Dermis blood vessel endothelial cell (primary cell): ENCODE results near the gene FAM89A. TPM values are rescaled to one million over a fixed set of nuclear protein-coding genes. Genes with fewer than 3 reads are reported as not detected.
"Not testable (repeated sequence)": the region's sequence is repeated elsewhere in the genome, so short reads cannot be mapped to it uniquely, and the experiment has no call there.

Source experiments
- DNase-seq: peaks from one replicate; pipeline ENCODE4 v3.0.0; 2010
- total RNA-seq: library from RNA; depleted of rRNA; stranded (reverse); fragments of >200 nt; gene quantifications from 2 replicates; pipeline ENCODE4 v1.2.3, GENCODE V29; 2014

The FAM89A gene
- total RNA-seq, 1 donor from 2014 or later = 44.2 TPM

DNA sequence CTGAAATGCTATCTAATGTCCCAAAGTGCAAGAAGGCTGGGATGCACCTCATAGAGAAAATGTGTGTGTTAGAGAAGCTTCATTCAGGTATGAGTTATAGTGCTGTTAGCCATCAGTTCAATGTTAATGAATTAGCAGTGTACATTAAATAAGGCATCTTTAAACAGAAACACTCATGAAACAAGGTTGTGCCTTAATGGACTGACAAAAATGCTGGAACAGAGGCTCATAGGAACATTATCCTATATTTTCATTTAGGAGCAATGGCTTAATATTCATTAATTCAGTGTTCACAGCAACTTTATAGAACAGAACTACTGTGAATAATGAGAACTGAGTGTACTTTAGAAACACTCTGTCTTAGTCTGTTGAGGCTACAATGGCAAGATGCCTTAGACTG is 15.2 kb upstream of the FAM89A start:
- no peak for DNase-seq

DNA sequence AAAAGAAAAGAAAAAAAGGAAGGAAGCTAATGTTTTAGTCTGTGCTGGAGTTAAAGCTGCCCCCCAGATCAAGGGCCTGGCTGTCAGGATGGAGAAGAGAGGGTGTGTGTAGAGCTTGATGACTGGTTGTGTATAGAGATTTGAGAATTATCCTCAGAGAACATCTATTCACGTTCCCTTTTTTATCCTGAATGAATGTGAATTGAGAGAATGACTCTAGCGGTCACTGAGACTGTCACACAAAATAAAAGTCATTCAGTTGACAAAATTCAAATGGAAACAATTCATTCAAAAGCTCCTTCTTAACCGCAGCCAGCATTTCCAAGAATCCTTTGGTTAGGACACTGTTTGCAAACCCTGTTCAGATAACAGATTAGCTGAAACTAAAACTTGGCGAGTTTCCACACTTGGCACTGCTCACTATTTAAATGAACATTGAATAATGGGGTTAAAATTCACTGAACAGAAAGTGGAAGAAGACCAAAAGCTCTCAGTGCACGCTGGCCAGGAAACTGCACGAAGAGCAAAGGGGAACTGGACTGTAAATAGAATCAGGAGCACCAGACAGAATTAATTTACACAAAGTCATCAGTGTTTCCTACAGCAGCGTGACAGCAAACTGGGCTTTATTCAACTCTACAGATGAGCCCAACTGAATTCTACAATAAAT is 13.6 kb upstream of the FAM89A start:
- DNase-seq = peak; percentile 65

DNA sequence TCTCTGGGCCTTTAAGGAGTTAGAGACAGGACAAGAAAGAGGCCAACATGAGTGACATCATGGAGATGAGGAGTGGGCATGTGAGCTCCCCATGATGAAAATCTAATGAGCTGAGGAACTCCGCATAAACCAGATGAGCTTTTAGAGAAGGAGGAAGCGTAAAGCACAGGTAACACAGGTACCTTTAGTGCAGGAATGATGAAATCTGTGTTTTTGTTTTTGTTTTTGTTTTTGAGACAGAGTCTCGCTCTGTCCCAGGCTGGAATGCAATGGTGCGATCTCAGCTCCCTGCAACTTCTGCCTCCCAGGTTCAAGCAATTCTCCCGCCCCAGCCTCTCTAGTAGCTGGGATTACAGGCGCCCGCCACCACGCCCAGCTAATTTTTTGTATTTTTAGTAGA is 12.7 kb upstream of the FAM89A start:
- no peak for DNase-seq

DNA sequence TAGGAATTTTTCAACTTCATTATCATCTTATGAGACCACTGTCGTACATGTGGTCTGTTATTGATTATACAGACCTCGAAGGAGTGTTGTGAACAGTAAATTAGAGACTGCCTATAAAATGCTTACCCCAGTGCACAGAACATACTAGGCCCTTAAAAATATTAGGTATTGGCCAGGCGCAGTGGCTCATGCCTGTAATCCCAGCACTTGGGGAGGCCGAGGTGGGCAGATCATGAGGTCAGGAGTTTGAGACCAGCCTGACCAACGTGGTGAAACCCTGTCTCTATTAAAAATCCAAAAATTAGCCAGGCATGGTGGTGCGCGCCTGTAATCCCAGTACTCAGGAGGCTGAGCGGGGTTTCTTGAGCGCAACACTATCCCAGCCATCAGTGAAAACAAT is 10.9 kb upstream of the FAM89A start:
- DNase-seq = not testable (repeated sequence)

DNA sequence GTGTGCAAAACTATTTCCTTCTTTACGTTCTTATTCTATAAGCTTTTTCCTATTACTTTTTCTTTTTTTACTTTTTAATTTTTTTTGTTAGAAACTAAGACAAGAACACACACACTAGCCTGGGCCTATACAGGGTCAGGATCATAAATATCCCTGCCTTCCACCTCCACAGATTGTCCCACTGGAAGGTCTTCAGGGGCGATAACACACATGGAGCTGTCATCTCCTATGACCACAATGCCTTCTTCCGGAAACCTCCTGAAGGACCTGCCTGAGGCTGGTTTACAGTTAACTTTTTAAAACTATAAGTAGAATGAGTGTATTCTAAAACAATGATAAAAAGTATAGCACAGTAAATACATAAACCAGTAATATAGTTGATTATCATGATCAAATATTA is 10.3 kb upstream of the FAM89A start:
- DNase-seq = no peak

DNA sequence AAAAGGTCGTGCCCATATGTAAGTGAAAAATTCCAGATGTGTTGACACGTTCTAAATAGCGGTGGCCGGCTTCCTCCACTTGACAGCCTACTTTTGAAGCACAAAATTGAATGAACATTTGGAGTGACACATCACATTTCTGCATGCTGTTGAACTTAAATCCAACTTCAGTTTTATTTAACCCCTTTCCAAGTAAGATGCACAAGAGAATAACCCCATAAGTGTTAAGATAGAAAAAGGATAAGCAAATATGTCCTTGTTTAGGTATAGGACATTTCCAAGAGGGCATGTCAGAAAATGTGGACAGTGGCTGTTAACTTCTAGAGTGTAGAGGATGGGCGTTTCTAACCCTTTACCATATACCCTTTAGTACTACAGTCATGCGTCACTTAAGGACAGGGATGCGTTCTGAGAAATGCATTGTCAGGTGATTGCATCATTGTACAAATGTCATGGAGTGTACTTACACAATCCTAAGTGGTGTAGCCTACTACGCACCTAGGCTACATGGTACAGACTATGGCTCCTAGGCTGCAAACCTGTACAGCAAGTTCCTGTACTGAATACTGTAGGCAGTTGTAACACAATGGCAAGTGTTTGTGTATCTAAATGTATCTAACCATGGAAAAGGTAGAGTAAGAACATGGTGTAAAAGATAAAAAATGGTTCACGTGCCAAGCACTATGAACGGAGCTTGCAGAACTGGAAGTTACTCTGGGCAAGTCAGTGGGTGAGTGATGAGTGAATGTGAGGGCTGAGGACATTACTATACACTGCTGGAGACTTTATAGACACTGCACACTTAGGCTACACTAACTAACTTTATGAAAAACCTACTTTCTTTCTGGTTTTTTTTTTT is 9.3 kb upstream of the FAM89A start:
- no peak for DNase-seq

DNA sequence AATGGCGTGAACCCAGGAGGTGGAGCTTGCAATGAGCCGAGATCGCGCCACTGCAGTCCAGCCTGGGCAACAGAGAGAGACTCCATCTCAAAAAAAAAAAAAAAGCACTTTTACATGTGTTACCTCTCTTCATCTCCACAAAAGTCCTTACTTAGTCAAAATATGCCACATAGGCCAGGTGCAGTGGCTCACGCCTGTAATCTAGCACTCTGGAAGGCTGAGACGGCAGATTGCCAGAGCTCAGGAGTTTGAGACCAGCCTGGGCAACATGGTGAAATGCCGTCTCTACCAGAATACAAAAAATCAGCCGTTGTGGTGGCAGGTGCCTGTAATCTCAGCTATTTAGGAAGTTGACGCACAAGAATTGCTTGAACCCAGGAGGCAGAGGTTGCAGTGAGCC is 8.4 kb upstream of the FAM89A start:
- DNase-seq = not testable (repeated sequence)

DNA sequence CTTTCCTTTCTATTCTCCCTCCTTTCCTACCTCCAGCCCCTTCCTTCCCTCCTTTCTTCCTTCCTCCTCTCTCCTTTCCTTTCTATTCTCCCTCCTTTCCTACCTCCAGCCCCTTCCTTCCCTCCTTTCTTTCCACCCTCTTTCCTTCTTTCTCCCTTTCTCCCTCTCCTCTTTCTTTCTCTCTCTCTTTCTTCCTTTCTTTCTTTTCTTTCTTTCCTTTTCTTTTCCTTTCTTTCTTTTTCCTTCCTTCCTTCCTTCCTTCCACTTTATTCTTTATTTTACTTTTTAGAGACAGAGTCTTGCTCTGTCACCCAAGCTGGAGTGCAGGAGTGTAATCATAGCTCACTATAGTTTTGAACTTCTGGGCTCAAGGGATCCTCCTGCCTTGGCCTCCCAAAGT is 7.5 kb upstream of the FAM89A start:
- DNase-seq = not testable (repeated sequence)

DNA sequence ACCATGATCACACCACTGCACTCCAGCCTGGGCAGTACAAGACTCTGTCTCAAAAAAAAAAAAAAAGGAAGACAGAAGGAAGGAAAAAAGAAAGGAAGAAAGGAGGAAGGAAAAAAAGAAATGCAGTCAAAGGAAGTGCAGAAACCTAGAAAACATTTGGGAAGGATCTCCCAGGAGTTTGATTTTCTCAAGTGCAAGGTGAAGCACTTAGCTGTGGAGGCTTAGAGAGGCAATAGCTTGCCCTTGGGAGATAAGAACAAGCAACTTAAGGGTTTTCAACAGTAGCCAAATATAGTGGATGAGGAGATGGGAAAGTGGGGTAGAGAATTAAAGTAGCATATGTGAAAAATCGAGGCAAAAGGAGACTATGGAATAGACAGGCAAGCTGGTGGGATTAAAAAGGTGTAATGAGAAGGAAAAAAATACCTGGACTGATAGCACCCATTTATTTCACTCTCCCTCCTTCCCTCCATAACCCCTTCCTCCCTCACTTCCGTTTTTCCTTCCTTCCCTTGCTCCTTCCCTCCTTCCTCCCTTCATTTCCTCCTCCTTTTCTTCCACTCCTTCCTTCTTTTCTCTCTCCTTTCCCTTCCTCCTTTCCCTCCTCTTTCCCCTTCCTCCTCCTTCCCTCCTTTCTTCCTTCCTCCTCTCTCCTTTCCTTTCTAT is 6.8 kb upstream of the FAM89A start:
- no peak for DNase-seq

DNA sequence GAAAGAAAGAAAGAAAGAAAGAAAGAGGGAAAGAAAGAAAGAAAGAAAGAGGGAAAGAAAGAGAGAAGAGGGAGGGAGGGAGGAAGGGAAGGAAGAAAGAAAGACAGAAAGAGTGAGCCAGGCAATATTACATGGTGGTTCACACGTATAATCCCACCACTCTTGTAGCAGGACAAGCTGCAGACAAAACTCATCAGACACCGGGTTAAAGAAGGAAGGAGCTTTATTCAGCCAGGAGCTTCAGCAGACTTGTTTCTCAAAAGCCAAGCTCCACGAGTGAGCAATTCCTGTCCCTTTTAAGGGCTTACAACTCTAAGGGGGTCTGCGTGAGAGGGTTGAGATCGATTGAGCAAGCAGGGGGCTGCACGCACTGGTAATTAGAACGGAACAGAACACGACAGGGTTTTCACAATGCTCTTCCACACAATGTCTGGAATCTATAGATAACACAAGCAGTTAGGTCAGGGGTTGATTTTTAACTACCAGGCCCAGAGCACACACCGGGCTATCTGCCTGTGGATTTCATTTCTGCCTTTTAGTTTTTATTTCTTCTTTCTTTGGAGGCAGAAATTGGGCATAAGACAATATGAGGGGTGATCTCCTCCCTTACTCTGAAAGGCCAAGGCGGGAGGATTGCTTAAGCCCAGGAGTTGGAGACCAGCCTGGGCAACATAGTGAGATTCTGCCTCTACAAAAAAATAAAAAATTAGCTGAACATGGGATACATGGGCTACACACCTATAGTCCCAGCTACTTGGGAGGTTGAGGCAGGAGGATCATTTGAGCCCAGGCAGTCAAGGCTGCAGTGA is 6.1 kb upstream of the FAM89A start:
- not testable (repeated sequence) for DNase-seq

DNA sequence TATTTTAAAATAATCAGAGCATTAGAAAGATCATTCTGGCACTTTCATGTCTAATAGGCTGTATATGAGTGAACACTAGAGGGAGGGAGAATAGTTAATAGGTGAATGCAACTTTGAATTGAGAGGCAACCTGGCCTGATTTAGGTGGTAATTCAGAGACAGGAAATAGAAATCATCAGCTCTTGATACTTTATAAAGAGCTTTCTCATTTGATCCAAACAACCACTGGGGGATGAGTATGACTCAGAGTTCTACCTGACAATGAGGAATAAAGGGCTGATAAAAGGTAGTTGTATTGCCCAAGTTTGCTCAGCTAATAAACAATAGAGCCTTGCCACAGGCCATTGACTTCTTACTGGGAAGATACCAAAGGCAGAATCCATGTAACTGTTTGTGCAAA is 5.2 kb upstream of the FAM89A start:
- DNase-seq = no peak

DNA sequence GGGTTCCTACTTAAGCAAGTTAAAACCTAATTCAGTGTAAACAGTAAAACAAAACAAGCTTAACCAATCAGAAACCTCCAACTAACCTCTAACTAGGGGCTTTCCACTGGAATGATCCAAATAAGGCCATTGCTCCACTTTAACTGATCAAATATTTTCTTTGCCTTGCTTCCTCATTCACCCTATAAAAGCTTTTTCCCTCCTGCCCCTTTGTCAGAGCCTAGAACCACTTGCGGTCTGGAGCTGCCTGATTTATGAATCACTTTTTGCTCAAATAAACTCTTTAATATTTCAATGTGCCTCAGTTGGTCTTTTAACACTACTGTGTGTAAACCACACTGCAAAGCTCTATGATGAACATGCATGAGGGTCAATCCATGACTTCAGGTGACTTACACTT is 4.5 kb upstream of the FAM89A start:
- DNase-seq = no peak

DNA sequence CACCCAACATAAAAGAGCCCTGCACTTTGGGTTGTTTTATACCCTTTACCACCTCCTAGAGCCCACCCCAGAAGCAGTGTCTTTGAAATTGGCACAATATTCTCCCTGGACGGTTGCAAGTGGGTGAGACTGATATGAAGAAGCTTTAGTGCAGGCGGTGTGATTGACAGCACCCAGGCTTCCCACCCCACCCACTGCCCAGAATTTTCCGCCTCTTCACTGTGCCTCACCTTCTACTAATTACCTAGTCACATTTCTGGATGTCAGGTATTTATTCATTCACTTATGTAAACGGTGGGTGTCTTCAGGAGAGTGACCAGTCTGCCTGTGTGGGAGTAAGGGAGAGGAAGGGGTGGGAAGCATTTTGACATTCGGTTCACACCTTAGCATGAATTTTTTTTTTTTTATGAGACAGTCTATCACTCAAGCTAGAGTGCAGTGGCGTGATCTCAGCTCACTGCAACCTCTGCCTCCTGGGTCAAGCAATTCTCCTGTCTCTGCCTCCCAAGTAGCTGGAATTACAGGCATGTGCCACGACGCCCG is 1.7 kb upstream of the FAM89A start:
- no peak for DNase-seq

DNA sequence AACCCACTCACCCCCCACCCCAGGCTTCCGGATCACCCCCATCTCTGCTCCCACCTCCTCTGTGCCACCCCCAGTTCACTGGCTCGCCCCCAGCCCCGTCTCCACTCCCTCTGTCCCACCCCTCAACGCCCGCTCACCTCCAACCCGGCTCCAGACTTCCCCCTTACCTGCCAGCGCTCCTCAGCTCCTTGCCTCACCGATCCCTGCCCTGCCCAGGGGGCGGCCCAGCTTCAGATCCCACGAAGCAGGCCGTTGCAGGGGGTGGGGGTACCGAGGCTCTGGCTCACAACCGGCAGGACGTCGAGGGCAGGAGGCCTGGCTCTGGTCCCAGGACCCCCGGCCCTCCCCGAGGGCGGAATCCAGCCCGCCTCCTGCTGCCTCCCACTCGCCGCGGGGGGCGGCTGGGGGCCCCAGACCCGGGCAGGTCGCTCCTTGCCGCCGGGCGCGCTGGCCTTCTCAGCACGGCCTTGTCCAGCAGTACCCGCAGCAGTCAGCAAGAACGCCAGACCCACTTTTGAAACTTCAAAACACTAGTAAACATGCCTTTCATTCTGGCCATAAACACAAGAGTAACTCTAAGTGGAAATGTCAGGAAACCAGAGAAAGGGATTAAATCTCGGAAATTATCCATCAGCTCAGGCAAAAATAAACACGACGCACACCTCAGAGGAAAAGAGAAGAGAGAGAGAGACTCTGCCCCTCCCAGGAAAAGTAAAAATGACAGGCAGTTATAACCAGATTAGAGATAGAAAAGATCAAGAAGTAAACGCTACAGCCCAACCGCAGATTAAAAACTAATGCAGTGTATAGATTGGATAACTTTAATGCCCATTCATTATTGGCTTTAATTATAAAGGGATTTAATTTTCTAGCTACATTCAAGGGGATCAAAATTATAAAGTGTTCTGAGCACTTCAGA is 1.0 kb upstream of the FAM89A start:
- DNase-seq = peak; percentile 17

DNA sequence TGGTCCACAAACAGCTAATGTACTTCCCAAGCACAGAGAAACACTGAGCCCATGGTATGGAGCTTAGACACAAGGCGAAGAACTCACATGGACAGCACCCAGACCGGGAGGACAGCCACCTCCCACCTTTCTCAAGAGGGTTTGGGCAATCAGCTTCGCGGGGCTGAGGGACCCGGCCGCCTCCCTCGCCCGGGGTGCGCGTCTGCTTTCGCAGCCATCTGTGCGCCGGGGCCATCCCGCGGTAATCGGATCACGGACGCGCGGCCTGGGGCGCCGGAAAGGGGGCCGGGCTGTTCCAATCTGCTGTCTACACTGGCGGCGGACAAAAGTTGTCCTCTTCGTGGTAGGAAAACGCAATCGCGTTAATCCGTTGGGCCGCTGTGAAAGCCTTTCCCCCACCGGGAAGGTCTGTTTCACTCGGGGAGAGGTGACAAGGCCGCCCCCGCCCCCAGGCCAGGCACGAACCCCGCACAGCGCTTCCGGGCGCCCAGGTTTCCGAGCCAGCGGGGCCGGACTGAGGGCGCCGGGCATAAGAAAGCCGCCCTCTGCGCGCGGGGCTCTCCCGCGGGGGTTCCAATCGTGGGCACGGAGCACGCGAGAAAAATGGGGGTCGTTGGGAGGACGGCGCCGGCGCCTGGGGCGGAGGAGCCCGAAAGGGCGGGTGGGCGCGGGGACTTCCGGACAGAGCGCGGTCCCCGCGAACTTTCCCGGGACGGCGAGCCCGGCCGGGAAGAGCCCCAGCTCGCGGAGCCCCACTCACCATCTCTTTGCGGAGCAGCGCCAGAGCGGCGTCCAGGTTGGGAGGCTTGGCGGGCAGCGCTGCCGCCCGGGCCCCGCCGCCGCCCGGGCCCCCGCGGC is 664 bp downstream of the FAM89A start:
- peak; percentile 49 for DNase-seq

DNA sequence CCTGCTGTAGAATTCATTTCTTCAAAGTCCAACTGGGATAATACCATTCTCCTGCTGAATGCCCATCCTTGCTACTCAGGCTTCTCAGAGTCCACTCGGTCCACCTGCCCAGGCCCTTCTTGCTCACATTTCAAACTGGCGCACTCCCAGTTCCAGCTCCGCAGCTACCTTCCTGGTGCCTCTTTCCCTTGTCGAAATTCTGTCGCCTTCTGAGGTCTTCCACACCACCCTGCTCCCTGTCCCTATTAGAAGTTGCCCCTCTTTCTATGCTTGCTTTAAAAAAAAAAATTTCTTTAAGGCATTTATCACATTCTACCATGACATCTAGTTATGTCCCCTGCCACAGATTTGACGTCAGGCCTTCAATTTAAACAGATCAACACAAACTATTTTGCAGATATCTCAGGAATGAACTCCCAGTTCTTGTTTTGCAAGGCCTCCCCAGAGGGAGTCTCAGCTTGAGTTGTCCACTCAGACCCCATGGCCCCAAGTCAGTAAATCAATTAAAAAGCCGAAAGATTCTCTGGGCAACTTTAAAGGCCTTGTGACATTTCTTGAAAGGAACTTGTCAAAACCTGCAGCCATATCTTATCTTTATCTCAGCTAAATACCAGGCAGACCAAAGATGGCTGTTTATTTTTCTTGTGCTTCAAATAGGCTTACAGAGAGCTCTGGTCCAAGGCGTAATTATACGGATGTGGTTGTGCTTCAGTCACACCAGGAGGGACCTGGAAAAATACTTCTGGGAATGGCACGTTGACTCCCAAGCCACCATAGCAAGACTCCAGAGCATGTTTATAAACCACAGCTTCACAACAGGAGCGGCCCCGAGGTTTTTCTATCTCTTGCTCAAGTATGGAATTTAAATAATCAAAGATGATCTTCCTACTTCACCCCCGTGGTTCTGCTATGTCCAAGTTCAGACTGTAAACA is 2.2 kb downstream of the FAM89A start:
- DNase-seq = no peak

DNA sequence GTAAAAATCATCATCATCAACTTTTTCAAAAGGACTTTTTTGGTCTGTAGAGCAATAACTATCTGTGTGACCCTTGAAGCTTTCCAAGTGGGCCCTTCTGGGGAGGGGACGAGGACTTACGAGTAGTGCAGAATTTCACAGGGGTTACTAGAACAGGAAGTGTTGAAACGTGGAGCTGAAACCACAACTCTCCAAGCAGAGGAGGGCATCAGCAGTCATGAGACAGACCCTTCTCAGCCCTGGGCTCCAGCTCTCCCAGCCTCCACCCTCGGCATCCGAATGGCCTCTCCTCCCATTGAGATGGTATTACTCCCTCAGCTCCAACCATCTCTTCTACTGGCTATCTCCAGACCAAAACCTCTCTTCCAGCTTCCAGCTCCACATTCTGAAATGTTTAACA is 3.6 kb downstream of the FAM89A start:
- DNase-seq = no peak

DNA sequence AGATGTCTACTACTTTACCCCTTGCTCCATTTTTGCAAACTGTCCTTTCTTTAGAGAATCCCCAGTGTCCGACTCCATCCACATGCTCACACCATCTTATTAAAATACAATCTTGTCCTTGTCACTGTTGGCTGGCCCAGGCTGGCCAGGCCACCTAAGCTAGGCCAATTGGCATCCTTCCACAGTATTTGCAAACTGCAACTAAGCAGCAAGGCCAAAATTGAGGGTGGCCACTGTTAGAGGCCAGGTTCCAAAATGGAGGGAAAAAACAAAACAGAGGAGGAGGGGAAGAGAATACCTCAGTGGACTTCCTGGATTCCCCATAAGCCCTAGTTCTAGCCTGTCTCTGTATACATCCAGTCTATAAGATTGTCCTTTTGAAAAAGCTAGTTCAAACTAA is 4.3 kb downstream of the FAM89A start:
- DNase-seq = no peak

DNA sequence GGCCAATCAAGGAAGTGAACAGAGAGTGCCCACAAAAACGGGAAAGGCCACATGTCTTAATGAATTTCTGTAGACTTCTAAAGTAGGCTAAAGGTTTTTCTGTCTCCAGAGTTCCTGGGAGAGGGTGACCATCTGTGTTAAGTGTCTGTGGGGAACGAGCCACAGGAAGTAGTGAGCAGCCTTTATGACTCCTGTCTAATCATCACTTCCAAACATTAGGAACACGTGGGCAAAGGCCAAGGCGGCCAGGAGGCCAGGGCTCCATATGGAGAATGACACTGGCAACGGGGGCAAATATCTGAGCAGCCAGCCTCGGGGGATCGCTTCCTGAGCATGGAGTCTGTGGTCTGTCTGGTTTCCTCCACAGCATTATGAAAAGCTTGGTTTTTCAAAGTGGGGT is 7.1 kb downstream of the FAM89A start:
- no peak for DNase-seq
